ENCODE measurements around the gene PLEKHA7.
A peak's percentile ranks its signal among the peaks of the same experiment; 100 is the strongest.

The PLEKHA7 gene

DNA sequence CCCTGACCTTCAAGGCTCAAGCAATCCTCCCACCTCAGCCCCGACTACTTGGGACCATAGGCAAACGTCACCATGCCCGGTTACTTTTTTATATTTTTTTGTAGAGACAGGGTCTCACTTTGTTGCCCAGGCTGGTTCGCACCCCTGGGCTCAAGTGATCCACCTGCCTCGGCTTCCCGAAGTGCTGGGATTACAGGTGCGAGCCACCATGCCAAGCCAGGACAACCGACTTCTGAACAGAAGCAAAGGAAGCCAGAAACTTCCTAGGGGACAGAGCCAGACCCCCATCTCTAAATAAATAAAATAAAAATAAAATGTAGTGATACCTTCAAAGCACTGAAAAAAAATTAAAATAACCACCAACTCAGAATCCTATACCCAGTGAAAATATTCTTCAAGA is 249.3 kb downstream of the PLEKHA7 start:
- no peak for DNase-seq

DNA sequence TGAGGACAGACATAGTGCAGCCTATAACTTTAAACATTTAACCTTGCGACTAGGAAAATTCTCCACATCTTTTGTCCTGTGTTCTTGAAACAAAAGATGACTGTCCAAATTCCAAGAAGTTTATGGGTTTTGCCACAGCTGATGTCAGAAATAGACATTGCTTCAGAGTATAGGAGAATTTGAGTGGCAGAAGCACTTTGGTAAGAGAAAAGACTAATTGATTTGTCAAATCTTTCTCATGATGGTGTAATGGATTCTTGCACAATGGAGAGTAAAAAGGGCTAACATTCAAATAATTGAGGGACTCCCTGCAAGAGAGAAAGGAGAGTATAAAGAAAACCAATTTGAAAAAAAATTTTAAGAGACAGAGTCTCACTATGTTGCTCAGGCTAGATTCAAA is 250.5 kb downstream of the PLEKHA7 start:
- DNase-seq: no peak

GRCh38 chr11:16759857-16760508 is 254.2 kb downstream of the PLEKHA7 start:
- DNase-seq: no peak

DNA sequence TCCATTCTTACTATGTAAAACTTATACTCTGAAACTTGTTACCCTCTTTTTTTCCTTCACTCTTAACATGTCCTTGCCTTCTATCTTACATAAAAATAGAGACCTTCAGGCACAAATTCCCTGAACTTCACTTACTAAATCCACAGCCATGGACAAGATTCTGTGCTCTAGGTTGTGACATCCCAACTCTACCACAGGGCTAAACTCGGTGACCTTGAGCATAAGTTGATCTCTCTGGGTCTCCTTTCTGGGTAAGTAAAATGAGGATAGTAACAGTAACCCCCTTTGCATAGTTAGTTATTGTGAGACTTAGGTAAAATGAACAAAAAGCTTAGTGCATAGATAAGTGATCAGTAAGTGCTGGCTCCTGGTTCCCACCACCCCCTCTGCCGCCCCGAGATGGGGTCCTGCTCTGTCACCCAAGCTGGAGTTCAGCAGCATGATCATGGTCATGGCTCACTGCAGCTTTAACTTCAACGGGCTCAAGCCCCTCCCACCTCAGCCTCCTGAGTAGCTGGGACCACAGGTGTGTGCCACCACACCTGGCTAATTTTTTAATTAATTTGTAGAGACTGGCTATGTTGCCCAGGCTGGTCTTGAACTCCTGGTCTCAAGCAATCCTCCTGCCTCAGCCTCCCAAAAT is 255.7 kb downstream of the PLEKHA7 start:
- no peak for DNase-seq

GRCh38 chr11:16750417-16750816 is 263.8 kb downstream of the PLEKHA7 start:
- no peak for DNase-seq

DNA sequence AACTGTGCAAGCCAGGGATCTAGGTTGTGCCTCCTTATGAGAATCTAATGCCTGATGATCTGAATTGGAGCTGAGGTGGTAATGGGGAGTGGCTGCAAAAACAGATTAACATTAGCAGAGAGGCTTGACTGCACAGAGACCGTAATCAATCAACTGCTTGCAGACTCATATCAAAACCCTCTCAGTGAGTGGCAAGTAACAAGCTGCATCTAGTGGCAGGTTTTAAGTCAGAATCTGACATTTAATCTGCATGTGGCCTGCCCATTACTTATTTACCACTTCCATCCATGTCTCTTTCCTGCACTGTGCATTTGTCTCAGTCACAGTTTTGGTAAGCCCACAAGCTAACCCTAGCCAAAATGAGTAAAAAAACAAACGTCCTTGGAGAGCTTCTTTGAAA is 264.5 kb downstream of the PLEKHA7 start:
- no peak for DNase-seq

DNA sequence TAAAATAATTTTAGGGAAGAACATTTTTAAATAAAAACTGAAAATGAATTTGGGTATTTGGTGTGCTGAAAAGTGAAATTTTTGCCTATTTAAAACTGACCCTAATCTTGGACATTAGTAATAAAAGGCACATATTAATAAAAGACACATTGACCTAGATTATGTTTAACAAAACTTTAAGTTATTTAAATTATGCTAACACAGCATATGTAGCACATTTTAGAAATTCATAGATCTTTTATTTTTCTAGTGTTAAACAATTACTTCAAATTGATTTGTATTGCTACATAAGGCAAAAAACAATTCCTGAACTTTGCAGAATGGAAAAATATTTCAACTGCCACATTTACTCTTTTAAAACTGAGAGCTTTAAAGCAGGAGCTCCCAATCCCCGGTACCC is 265.1 kb downstream of the PLEKHA7 start:
- no peak for DNase-seq

GRCh38 chr11:16745950-16746605 is 268.1 kb downstream of the PLEKHA7 start:
- DNase-seq: no peak

GRCh38 chr11:16744128-16744725 is 270.0 kb downstream of the PLEKHA7 start:
- no peak for DNase-seq

- DNase-seq: no peak
Observed at GRCh38 chr11:16743478-16743877, 270.7 kb downstream of the PLEKHA7 start.

DNA sequence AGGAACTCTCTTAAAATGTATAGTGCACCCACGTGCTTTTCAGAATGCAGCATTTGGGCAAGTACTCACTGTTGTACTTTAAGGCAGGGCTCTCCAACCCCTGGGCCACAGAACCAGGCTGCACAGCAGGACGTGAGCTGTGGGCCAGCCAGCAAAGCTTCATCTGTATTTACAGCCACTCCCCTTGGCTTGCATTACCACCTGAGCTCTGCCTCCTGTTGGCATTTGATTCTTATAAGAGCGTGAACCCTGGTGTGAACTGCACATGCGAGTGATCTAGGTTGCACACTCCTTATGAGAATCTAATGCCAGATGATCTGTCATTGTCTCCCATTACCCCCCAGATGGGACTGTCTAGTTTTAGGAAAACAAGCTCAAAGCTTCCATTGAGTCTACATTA is 272.7 kb downstream of the PLEKHA7 start:
- DNase-seq: no peak

GRCh38 chr11:16738947-16739815 is 275.0 kb downstream of the PLEKHA7 start:
- no peak for DNase-seq

DNA sequence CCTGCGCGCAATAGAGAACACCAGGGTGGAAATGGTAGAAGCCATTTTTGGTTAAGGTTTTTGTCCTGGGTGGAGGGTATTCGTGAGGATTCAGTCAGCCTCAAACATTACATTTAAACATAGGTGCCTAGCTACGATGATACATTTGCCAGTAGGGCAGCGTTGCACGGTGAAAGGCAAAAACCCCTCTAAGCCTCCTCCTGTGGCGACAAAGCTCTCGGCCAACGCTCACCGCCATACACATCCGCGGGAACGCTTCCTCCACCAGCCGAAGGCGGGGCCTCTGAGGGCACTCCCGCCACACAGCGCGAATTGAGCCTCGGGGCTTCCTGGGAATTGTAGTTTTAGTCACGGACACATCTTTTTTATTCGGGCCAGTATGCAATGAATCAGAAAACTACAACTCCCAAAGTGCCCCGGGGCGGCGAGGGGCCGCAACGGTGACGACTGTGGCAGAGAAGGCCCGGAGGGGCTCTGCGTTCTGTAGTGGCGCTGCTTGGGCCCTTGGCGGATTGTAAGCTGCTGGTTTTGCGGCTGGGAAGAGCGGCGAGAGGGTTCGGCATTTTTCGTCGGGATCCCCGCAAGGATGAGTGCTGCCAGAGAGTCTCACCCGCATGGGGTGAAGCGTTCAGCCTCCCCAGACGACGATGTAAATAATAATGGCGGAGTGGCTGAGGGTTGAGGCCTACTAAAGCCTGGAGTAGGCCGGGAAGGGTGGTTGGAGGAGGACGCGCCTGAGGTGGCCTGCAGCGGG is 275.8 kb downstream of the PLEKHA7 start, which contains the start of gene C11orf58:
Gene C11orf58, plus strand, starts transcription at position 455 of the 754 bp plus-strand sequence. Its CDS starts 132 bp downstream, at position 587.
- DNase-seq: peak; percentile 84

DNA sequence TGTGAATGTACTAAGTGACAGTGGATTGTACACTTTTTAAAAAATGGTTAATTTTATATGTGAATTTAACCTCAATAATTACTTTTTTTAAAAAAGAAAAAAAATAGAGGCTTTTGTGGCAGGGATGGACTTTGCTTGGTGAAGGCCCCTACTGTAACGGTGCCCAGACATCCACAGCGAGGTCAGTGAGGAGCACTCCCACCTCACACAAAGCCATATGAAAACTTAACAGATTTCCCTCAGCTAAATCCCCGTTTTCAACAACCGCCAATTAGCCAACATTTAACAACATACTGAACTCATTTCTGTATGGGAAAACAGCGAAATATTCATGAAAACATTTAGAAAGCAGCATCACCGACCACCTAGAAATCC is 276.4 kb downstream of the PLEKHA7 start:
- DNase-seq: no peak
